Right lobe of liver (tissue), 6 donors: ENCODE data around the gene CDC40. TPM values are rescaled to one million over a fixed set of nuclear protein-coding genes. Genes with fewer than 3 reads are reported as not detected.

ENCODE experiments used
- ATAC-seq, 4 donors: fragments of 200-7000 bp; cut with Tn5 transposase; one replicate each; pipeline ENCODE4 v1.9.1; 2020; ENCODE audit warnings: mild to moderate bottlenecking in 4 of 4, moderate library complexity in 4 of 4
- DNase-seq, 3 donors: peaks; one replicate each; pipeline ENCODE4 v3.0.0-alpha.2; 2020
- H3K27ac ChIP-seq, 3 donors: fragments of 200-600 bp; one replicate each; pipeline ENCODE4 v1.8.0; 2022
- H3K27me3 ChIP-seq, 2 donors: fragments of 200-600 bp; one replicate each; pipeline ENCODE4 v1.8.0; 2022
- H3K36me3 ChIP-seq, 4 donors: fragments of 200-600 bp; sonication (generic) in 1 of 4; one replicate each; pipeline versions ENCODE4 v1.5.1 to v1.8.0; 2017 to 2022; ENCODE audit warnings: control low read depth in 1 of 4
- H3K4me1 ChIP-seq, 4 donors: fragments of 200-600 bp; sonication (generic) in 1 of 4; one replicate each; pipeline versions ENCODE4 v1.5.1 to v1.8.0; 2017 to 2022; ENCODE audit warnings: control low read depth in 1 of 4
- H3K4me3 ChIP-seq, 3 donors: fragments of 200-600 bp; one replicate each; pipeline ENCODE4 v1.8.0; 2022
- H3K9me3 ChIP-seq, 4 donors: fragments of 200-600 bp; sonication (generic) in 1 of 4; one replicate each; pipeline versions ENCODE4 v1.5.1 to v1.8.0; 2017 to 2022; ENCODE audit warnings: control low read depth in 1 of 4
- POLR2A ChIP-seq: fragments of 450-650 bp; IDR thresholded peaks from one replicate; pipeline ENCODE4 v1.6.1; 2017; ENCODE audit warnings: antibody characterized with exemption, mild to moderate bottlenecking
- WGBS: methylation state at CpG from one replicate; pipeline ENCODE4 v1.1.6; 2018; ENCODE audit warnings: low coverage, low lambda C conversion rate; ENCODE audit not compliant: insufficient coverage; ENCODE audit errors: missing lambda C conversion rate; 5-methylcytosine and 5-hydroxymethylcytosine counted together
- intact Hi-C, 2 donors: fragments of 100-400 bp; cut with DNase I; formaldehyde crosslinking; loops; one replicate each; pipeline versions ENCODE4 v1.11.2 to v1.14.1; 2022
- total RNA-seq, 6 experiments: library from RNA; depleted of rRNA in 2 of 6; stranded (reverse); fragments of >200 nt in 2 of 6; fragmentation: NEBNext Ultra II Directional in 3 of 6; extraction: Animal tissue kit (Norgen Biotek cat#: 25700) in 3 of 6; gene quantifications; one replicate each; pipeline versions ENCODE4 v1.1.0 to v1.2.4, GENCODE V29; 2016 to 2023
- TF ChIP-seq, protein P1 (sequence below), 4 donors: fragments of 200-600 bp in 3 of 4; fragments of 450-650 bp in 1 of 4; IDR thresholded peaks; one replicate each; pipeline versions ENCODE4 v1.5.1 to v1.8.0; 2016 to 2022; ENCODE audit warnings: antibody characterized with exemption in 4 of 4, mild to moderate bottlenecking in 2 of 4
- donor health status: DM: no; HTN: yes; CAD: no.
- donor health status: DM: no; HTN: no; CAD: no.
- donor health status: DM: no; HTN: no; CAD: no.
- donor health status: DM: no; HTN: yes; CAD: no.
- donor health status: DM: no; HTN: yes; CAD: no.

CDC40 gene
- total RNA-seq, 6 experiments from 2014 or later, result 10.2 to 12.3 (median 11.0) TPM

DNA sequence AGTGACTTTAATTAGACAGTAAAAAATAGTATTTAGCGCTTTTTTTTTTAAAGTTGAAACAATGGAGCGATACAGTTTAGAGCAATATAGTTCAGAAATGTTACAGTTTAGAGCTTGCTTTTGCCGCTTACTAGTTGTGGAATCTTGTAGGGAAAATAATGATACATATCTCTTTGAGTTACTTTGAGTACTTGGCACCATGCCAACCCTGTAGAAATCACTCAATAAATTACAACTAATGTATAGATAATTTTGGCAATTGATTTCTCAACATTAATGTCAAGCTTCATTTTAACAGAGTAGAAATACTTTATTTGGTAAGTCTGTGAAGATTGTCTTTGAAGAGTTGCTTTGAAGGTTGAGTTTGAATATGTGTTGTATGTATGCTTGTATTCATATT is 27.4 kb downstream of the CDC40 start:
- Histone ChIP-seq H3K4me1 (no peaks in the 10 kb centered on the region), H3K36me3 (peaks cover 0 to 28% (median 19%) of the 10 kb centered on the region in 4 donors), H3K27ac (no peak overlapping the region), H3K27me3 (no peaks in the 10 kb centered on the region), H3K4me3 (no peak overlapping the region), H3K9me3 (no peaks in the 10 kb centered on the region)
- ATAC-seq (no peak), DNase-seq (no peak)
- TF ChIP-seq, protein P1, sequence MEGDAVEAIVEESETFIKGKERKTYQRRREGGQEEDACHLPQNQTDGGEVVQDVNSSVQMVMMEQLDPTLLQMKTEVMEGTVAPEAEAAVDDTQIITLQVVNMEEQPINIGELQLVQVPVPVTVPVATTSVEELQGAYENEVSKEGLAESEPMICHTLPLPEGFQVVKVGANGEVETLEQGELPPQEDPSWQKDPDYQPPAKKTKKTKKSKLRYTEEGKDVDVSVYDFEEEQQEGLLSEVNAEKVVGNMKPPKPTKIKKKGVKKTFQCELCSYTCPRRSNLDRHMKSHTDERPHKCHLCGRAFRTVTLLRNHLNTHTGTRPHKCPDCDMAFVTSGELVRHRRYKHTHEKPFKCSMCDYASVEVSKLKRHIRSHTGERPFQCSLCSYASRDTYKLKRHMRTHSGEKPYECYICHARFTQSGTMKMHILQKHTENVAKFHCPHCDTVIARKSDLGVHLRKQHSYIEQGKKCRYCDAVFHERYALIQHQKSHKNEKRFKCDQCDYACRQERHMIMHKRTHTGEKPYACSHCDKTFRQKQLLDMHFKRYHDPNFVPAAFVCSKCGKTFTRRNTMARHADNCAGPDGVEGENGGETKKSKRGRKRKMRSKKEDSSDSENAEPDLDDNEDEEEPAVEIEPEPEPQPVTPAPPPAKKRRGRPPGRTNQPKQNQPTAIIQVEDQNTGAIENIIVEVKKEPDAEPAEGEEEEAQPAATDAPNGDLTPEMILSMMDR (IDR thresholded peaks at IDR 0.05), result no peak
- TF ChIP-seq POLR2A, result no peak
- 97% methylated on average over 3 of the region's 3 CpGs for WGBS
- intact Hi-C loops, result no loop called here

DNA sequence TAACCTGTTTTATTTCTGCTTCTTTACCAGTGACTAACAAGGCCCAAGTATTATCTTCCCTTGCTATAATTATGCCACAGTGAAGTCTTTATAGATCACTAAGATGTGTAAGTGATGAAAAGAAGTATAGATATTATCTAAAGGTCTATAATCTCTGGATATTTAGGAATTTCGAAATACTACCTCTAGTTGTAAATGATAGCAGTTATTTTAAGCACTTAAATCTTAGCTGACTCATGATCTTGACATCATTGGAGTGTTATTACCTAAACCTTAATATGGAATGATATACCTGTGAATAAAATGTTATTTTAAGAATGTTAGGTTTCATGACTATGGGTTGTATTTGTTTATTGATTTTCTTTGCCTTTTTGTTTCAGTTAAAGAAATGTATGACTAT is 31.5 kb downstream of the CDC40 start:
- Histone ChIP-seq H3K4me1 (no peaks in the 10 kb centered on the region), H3K4me3 (no peak overlapping the region), H3K36me3 (peaks cover 0 to 63% (median 30%) of the 10 kb centered on the region in 4 donors), H3K27me3 (no peaks in the 10 kb centered on the region), H3K9me3 (no peaks in the 10 kb centered on the region), H3K27ac (no peak overlapping the region)
- 100% methylated on average over 1 of the region's 1 CpG for WGBS
- intact Hi-C loops, result no loop called here
- ATAC-seq (no peak), DNase-seq (no peak)
- no peak for TF ChIP-seq POLR2A
- TF ChIP-seq, protein P1 (IDR thresholded peaks at IDR 0.05), result no peak

DNA sequence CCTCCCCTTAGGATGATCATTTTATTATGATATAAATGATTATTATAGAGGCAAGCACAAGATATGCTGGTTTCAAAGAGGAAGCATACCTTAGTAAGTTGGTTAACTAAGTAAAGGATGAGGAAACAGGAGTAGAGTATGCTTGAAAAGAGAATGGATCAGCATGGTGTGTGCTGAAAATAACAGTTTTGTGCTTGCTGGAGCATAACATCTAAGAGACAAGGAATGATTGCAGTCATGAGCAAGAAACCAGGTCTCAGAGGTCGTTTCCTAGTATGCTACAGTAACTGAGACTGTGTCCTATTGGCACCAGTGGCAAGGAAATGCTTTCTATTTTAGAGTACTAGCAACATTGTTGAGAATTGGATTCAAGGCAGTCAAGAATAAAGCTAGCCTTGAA is 34.1 kb downstream of the CDC40 start:
- ATAC-seq (no peak), DNase-seq (no peak)
- TF ChIP-seq, protein P1 (IDR thresholded peaks at IDR 0.05), result no peak
- no peak for TF ChIP-seq POLR2A
- 67% methylated on average over 1 of the region's 1 CpG for WGBS
- intact Hi-C loops, result no loop called here
- Histone ChIP-seq H3K9me3 (no peaks in the 10 kb centered on the region), H3K4me1 (no peaks in the 10 kb centered on the region), H3K36me3 (peaks cover 0 to 80% (median 28%) of the 10 kb centered on the region in 4 donors), H3K4me3 (no peak overlapping the region), H3K27ac (no peak overlapping the region), H3K27me3 (no peaks in the 10 kb centered on the region)

DNA sequence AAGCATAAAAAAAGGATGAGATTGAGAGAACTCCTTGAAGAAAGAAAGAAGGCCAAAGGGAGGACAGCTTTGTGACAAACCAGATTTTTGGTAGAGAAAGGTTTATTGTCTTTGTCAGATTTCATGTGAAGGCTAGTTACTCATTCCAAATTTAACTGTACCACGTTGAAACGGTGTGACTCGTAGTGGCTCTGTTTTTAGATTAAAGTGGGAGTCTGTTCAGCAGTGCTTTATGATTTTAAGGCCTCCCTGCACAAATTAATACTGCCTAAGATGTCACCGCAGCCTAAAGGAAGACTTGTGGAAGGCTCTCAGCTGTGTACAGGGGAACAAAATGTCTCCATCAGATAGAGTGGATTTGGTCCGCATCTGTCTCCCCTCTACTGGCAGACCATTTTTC is 35.9 kb downstream of the CDC40 start:
- intact Hi-C loops, result no loop called here
- Histone ChIP-seq H3K9me3 (no peaks in the 10 kb centered on the region), H3K4me3 (no peak overlapping the region), H3K27ac (no peak overlapping the region), H3K4me1 (no peaks in the 10 kb centered on the region), H3K36me3 (peaks cover 0 to 80% (median 29%) of the 10 kb centered on the region in 4 donors), H3K27me3 (no peaks in the 10 kb centered on the region)
- no peak for ATAC-seq
- TF ChIP-seq, protein P1 (IDR thresholded peaks at IDR 0.05), result no peak
- no peak for TF ChIP-seq POLR2A
- WGBS, result 91% methylated on average over 5 of the region's 5 CpGs
- DNase-seq, result no peak

DNA sequence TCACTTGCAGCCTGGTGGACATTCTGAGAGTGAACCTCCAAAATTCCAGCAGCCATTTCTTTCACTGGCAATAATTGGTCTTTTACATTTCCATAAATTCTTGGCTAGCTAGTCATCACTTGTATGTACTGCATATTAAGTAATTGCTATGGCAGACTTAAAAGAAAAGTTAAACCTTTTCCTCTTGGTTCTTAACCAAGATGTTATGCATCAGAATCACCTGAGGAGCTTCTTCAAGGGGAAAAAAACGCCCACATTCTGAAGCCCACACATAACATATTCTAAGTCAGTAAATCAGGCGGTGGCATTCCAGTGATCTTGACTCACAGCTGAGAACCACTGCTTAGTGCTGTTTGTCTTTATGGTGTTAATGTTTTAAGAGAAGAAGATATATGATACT is 37.0 kb downstream of the CDC40 start:
- no peak for ATAC-seq
- TF ChIP-seq, protein P1 (IDR thresholded peaks at IDR 0.05), result no peak
- TF ChIP-seq POLR2A, result no peak
- no peak overlapping the region for H3K27ac ChIP-seq
- H3K36me3 ChIP-seq, result peaks cover 0 to 74% (median 20%) of the 10 kb centered on the region in 4 donors
- no peak overlapping the region for H3K4me3 ChIP-seq
- peaks cover 0 to 3% (median 0%) of the 10 kb centered on the region in 4 donors for H3K4me1 ChIP-seq
- intact Hi-C loops, result no loop called here
- H3K9me3 ChIP-seq, result no peaks in the 10 kb centered on the region
- no peak for DNase-seq
- WGBS, result 92% methylated on average over 2 of the region's 2 CpGs
- H3K27me3 ChIP-seq, result no peaks in the 10 kb centered on the region
